Stomach (tissue), 9 donors: ENCODE data around the gene DYRK2. TPM values are rescaled to one million over a fixed set of nuclear protein-coding genes. Genes with fewer than 3 reads are reported as not detected.

Source experiments
- DNase-seq, 2 donors: peaks; one replicate each; pipeline versions ENCODE4 v3.0.0 to v3.0.0-alpha.2; 2013 to 2019
- H3K27ac ChIP-seq, 5 donors: fragments of 200-600 bp in 4 of 5; sonication (generic) in 4 of 5; one replicate each; pipeline ENCODE4 v1.5.1; 2013 to 2019; ENCODE audit warnings: mild to moderate bottlenecking in 1 of 5, moderate library complexity in 1 of 5
- H3K27me3 ChIP-seq, 3 donors: fragments of 200-600 bp; sonication (generic); one replicate each; pipeline ENCODE4 v1.5.1; 2017 to 2019; ENCODE audit warnings: mixed run types in 1 of 3
- H3K36me3 ChIP-seq, 4 donors: fragments of 200-600 bp; sonication (generic); 1 replicate in 3 of 4; 2 replicates in 1 of 4; pipeline ENCODE4 v1.5.1; 2016 to 2019
- H3K4me1 ChIP-seq, 4 donors: fragments of 200-600 bp; sonication (generic); one replicate each; pipeline ENCODE4 v1.5.1; 2016 to 2019
- H3K4me3 ChIP-seq, 4 donors: fragments of 200-600 bp; sonication (generic) in 3 of 4; one replicate each; pipeline ENCODE4 v1.5.1; 2016 to 2019; ENCODE audit warnings: mild to moderate bottlenecking in 1 of 4
- H3K9me3 ChIP-seq, 4 donors: fragments of 200-600 bp; sonication (generic); one replicate each; pipeline ENCODE4 v1.5.1; 2016 to 2019
- EP300 ChIP-seq: sonication (generic); formaldehyde crosslinking; IDR thresholded peaks from one replicate; pipeline ENCODE4 v1.6.1; 2017; ENCODE audit warnings: antibody characterized with exemption
- POLR2A ChIP-seq, 4 donors: fragments of 450-650 bp; IDR thresholded peaks; one replicate each; pipeline ENCODE4 v1.6.1; 2016; ENCODE audit warnings: antibody characterized with exemption in 4 of 4, control low read depth in 2 of 4, mild to moderate bottlenecking in 1 of 4, moderate library complexity in 1 of 4
- POLR2AphosphoS5 ChIP-seq, 3 donors: sonication (generic); formaldehyde crosslinking; IDR thresholded peaks; one replicate each; pipeline ENCODE4 v1.6.1; 2016; ENCODE audit warnings: antibody characterized with exemption in 3 of 3
- WGBS, 5 donors: extraction: QIAGEN DNeasy Blood & Tissue Kit in 3 of 5; methylation state at CpG; one replicate each; pipeline versions ENCODE4 v1.1.5 to v1.1.7; 2013 to 2018; 5-methylcytosine and 5-hydroxymethylcytosine counted together
- intact Hi-C: fragments of 100-400 bp; cut with DNase I; formaldehyde crosslinking; loops from one replicate; pipeline ENCODE4 v1.15.1; 2023; ENCODE audit warnings: low total_unique reads
- polyA plus RNA-seq, 3 donors: library from polyadenylated mRNA; stranded (reverse); fragments of 200-250 nt; gene quantifications; one replicate each; pipeline ENCODE4 v1.2.3, GENCODE V29; 2013
- total RNA-seq, 5 donors: library from RNA; depleted of rRNA; stranded (reverse); fragments of >200 nt; gene quantifications; one replicate each; pipeline versions ENCODE4 v1.1.0 to v1.2.3, GENCODE V29; 2014 to 2016
- TF ChIP-seq, protein P1 (sequence below), 7 experiments: fragments of 450-650 bp in 4 of 7; fragments of 200-600 bp in 3 of 7; sonication (generic) in 3 of 7; IDR thresholded peaks; one replicate each; pipeline ENCODE4 v1.5.1; 2016 to 2019; ENCODE audit warnings: antibody characterized with exemption in 7 of 7, control low read depth in 2 of 7, mild to moderate bottlenecking in 1 of 7
- donor health status: healthy with polysubstance abuse.
- donor health status: Bipolar disorder and iron deficiency.
- donor health status: healthy.

The DYRK2 gene
- total and polyA plus RNA-seq, 8 donors, result 3.3 to 43.9 (median 18.1) TPM

DNA sequence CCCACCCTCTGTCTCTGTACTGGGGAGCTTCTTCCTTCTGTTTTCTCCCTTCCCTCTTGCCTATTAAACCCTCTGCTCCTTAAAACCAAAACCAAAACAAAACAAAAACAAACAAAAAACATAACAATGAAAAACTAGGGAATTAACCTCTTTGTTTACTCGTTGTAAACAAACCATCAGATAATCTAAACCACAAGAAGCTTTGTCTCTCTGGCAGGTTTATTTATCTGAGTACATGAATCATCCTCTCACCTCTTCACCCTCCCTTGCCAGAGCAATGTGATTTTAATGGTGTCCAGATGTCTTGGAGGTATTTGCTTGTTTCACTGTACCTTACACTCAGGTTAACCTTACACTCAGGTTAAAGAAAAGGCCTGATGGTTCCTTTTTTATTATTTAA is 66.1 kb downstream of the DYRK2 start:
- intact Hi-C loops, result no loop called here
- Histone ChIP-seq H3K4me3 (no peak overlapping the region), H3K27ac (no peak overlapping the region), H3K36me3 (no peaks in the 10 kb centered on the region), H3K27me3 (no peaks in the 10 kb centered on the region), H3K9me3 (no peaks in the 10 kb centered on the region), H3K4me1 (peaks cover 0 to 24% (median 8%) of the 10 kb centered on the region in 4 donors)
- TF ChIP-seq EP300, result no peak
- TF ChIP-seq POLR2AphosphoS5 (IDR thresholded peaks at IDR 0.05), result no peak
- TF ChIP-seq POLR2A (IDR thresholded peaks at IDR 0.05), result no peak
- TF ChIP-seq, protein P1, sequence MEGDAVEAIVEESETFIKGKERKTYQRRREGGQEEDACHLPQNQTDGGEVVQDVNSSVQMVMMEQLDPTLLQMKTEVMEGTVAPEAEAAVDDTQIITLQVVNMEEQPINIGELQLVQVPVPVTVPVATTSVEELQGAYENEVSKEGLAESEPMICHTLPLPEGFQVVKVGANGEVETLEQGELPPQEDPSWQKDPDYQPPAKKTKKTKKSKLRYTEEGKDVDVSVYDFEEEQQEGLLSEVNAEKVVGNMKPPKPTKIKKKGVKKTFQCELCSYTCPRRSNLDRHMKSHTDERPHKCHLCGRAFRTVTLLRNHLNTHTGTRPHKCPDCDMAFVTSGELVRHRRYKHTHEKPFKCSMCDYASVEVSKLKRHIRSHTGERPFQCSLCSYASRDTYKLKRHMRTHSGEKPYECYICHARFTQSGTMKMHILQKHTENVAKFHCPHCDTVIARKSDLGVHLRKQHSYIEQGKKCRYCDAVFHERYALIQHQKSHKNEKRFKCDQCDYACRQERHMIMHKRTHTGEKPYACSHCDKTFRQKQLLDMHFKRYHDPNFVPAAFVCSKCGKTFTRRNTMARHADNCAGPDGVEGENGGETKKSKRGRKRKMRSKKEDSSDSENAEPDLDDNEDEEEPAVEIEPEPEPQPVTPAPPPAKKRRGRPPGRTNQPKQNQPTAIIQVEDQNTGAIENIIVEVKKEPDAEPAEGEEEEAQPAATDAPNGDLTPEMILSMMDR (IDR thresholded peaks at IDR 0.05), result no peak
- DNase-seq, result no peak
- WGBS, 5 donors, result 14 to 33% (median 26%) methylated on average over 1 of the region's 1 CpG
